KBM-7 (cell line): ENCODE results near the gene MAP4.

ENCODE experiments used
- DNase-seq: peaks from one replicate; pipeline ENCODE4 v3.0.0-alpha.2; 2015
- in situ Hi-C: fragments of 300-500 bp; cut with MboI; formaldehyde crosslinking; loops from 2 replicates; pipeline ENCODE4 v1.14.3; 2020; ENCODE audit warnings: low sequenced_read_pairs, low pct_unique_long_range_greater_than_20kb, mixed read lengths

The MAP4 gene

DNA sequence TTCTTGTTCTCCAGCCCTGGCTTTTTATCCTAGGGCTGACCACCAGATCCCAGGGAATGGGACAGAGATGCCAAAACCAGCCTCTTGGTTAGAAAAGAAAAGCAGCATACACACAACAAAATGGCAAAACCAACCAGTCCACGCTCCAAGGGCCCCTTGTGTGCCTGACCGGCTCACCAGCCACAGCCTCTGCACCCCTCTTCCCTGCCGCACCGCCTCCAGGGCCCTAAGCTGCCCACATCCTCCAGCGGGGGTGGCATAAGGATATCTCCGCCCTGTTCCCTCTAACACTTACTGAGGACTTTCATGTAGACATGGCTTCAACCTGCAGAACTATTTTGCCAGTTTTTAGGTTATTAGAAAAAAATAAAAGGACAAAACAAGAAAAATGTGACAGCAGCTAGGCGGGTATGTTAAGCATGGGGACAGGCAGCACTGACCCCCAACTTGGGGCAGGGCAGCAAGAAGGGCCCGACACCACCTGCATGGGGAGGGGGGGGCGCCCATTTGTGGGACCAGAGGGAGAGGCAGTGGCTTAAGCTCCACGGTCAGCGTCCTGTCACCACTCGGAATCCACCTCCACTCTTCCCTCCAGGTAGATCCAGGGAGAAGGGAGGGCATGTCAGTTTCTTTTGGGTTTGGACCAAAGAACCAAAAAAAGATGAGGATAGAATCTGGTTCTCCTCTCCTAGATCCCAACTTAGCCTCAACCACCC lies 164.2 kb downstream of the MAP4 start:
- DNase-seq = no peak
- in situ Hi-C loops = no loop called here

DNA sequence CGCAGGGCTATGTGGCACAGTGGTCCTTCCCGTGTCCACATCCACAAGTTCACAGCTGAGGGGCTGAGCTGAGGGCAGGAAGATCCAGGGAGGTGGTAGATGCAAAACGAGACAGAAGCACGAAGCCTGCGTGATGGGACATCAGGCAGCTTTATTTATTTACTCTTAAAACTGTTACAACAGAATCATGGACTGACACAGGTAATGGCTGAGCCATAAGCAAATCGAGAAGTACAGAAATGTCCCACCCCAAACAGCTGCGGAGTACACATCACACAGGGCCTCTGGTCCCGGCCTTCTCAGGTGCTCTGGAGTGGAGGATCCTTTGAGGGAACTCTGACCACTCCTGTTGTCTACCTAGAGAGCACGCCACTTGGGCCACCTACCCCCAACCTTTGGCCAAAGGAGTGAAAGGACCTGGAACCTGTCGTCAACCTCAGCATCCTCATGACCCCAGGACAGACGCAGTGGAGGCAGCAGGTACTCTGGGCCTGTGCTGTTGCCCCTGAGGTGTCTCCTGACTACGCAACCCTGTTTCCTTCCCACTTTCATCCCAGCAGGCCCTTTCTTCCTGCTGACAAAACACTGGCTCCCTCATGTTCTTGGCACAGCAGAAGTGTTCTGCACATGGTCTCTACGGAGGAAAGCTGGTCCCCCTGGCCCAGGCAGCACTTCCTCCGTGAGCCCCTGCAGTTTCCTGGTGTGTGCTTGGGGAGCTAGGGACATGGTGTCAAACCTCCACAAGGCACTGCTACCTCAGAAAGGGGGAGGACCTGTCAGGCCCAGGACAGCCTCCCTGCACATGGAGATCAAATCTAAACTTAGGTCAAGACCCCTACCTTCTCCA lies 165.4 kb downstream of the MAP4 start:
- in situ Hi-C loops = no loop called here
- DNase-seq = peak; percentile 14

DNA sequence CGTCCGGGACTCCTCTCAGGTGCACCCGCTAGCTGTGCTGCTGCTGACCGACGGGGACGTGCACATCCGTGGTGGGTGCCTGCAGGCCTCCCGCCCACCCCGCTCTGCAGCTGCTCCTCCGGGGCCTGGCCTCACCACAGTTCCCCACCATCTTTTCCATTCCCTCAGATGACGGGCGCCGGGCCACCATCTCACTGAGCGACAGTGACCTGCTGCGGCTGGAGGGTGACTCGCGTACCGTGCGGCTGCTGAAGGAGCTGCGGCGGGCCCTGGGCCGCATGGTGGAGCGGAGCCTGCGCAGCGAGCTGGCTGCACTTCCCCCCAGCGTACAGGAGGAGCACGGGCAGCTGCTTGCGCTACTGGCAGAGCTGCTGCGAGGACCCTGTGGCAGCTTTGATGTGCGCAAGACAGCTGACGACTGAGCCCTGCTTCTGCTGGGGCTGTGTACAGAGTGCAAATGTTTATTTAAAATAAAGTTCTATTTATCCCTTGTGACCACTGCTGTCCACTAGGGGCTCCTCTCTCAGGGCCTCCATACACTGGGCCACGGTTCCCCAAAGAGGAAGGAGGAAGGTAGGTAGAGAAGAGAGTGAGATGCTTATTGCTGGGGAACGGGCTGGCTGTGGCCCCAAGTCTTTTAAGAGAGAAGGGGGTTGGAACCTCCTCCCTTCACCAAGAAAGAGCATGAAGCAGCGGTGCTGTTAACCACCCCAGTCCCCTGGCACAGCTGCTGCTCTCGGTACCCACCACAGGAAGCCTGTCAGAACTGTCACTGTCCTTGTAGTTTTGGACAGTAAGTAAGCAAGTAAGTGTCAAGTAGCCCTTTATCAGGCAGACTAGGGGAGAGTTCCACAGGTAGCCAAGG lies 166.3 kb downstream of the MAP4 start:
- in situ Hi-C loops = loop anchor here (25.0 kb wide), 1 partner anchor 312 kb away; no protein-coding TSS in a partner anchor
- peak; percentile 33 for DNase-seq

DNA sequence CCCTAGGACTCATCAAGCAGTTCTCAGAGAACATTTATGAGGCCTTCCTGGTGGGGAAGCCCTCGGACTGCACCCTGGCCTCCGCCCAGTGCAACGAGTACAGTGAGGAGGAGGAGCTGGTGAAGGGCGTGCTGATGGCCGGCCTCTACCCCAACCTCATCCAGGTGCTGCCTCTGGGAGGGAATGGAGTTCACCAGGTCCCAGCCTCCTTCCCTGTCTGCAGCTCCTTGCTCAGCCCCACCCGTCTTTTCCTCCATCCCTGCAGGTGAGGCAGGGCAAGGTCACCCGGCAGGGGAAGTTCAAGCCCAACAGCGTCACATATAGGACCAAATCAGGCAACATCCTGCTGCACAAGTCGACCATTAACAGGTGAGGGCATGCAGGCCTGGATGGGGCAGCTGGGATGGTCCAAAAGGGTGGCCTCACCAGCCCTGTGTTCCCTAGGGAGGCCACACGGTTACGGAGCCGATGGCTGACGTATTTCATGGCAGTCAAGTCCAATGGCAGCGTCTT lies 167.0 kb downstream of the MAP4 start:
- in situ Hi-C loops = loop anchor here (25.0 kb wide), 1 partner anchor 313 kb away; no protein-coding TSS in a partner anchor
- DNase-seq = no peak

DNA sequence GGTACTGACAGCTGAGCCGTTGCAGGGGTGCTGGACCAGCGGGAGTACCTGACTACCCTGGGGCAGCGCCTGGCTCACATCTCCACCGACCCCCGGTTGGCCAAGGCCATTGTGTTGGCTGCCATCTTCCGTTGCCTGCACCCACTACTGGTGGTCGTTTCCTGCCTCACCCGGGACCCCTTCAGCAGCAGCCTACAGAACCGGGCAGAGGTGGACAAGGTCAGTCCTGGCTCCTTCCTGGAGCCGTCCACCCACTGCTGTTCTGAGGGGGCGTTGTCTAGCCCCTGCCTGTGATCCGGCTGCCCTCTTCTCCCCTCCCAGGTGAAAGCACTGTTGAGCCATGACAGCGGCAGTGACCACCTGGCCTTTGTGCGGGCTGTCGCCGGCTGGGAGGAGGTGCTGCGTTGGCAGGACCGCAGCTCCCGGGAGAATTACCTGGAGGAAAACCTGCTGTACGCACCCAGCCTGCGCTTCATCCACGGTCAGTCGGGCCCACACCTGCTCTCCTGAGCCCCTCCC lies 167.6 kb downstream of the MAP4 start:
- DNase-seq = no peak

DNA sequence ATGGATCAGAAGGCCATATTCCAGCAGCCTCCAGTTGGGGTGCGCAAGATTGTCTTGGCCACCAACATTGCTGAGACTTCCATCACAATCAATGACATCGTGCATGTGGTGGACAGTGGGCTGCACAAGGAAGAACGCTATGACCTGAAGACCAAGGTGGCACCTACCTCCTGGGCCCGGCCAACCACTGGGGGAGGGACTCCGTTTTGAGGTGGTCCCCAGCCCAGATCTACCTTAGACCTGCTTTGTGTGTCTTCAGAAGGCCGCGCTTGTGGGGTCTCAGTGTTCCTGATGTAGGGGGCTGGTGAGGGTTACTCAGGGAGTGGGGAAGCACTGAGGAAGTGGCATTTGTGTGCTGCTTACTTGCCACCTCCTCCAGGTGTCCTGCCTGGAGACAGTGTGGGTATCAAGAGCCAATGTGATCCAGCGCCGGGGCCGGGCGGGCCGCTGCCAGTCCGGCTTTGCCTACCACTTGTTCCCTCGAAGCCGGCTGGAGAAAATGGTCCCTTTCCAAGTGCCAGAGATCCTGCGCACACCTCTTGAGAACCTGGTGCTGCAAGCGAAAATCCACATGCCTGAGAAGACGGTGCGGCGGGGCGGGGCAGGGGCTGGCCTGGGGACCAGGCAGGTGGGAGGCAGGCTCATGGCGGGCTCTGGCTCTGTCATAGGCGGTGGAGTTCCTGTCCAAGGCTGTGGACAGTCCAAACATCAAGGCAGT lies 168.3 kb downstream of the MAP4 start:
- no peak for DNase-seq
- in situ Hi-C loops = loop anchor here (25.0 kb wide), 1 partner anchor 314 kb away; no protein-coding TSS in a partner anchor

More for the DNA sequence above, 167.6 kb downstream of the MAP4 start:
- in situ Hi-C loops = loop anchor here (25.0 kb wide), 1 partner anchor 314 kb away; no protein-coding TSS in a partner anchor

DNA sequence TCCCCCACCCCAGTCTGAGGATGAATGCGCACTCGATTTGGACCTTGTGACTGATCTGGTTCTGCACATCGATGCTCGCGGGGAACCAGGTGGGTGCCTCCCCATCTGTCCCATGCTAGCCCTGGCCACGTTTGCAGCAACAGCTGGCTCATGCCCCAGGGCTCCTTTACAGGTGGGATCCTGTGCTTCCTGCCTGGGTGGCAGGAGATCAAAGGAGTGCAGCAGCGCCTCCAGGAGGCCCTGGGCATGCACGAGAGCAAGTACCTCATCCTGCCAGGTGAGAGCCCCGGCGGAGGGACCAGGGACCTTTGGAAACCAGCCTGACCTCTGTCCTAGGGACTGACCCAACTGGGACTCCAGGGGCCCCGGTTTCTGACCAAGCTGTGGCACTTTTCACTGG lies 169.0 kb downstream of the MAP4 start:
- in situ Hi-C loops = loop anchor here (25.0 kb wide), 1 partner anchor 315 kb away; no protein-coding TSS in a partner anchor
- DNase-seq = no peak

DNA sequence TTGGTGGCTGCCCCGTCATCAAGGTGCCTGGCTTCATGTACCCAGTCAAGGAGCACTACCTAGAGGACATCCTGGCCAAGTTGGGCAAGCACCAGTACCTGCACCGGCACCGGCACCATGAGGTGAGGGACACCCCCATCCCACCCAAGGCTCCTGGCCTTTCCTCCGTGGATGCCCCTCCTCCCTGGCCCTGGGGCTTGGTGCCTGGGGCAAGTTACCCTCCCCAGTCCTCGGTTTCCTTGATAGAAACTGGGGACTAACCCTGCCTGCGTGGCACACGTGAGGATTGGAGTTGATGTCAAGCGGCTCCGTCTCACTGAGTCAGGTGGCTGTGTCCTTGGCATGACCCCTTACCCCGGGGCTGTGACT lies 169.4 kb downstream of the MAP4 start:
- in situ Hi-C loops = loop anchor here (25.0 kb wide), 1 partner anchor 315 kb away; no protein-coding TSS in a partner anchor
- DNase-seq = no peak

DNA sequence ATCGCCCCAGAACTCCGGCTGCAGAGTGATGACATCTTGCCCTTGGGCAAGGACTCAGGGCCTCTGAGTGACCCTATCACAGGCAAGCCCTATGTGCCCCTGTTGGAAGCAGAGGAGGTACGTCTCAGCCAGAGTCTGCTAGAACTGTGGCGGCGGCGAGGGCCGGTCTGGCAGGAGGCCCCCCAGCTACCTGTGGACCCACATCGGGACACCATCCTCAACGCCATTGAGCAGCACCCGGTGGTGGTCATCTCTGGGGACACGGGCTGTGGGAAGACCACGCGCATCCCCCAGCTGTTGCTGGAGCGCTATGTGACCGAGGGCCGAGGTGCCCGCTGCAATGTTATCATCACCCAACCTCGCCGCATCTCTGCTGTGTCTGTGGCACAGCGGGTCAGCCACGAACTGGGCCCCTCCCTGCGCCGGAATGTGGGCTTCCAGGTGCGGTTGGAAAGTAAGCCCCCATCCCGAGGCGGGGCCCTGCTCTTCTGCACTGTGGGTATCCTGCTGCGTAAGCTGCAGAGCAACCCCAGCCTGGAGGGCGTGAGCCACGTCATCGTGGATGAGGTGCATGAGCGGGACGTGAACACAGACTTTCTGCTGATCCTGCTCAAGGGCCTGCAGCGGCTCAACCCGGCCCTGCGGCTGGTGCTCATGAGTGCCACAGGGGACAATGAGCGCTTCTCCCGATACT lies 169.9 kb downstream of the MAP4 start:
- in situ Hi-C loops = loop anchor here (25.0 kb wide), 1 partner anchor 316 kb away; no protein-coding TSS in a partner anchor
- no peak for DNase-seq

DNA sequence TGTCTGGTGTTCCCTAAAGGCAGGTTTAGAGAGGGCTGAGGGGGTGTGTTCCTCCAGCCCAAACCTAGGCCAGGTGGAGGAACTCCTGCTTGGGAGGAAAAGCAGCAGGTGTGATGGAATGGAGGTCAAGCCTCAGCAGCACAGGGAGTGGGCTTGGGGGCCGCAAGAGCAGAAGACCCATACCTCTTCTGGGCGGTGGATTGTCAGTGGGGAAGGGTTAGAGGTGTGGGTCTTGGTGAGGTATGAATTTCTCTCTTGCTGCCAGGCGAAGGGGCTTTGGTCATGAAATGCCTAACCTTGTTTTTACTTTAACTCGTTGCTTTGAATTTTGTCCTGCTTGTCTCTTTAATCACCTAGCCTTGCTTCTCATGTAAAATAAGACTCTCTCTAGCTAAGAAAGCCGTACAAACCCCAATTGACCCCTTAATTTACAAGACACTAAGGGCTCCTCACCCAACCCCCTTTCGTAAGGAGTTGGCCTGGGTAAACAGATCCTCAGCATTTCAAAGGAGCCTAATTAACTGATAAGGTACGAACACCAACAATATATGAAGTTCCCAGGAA lies 174.3 kb downstream of the MAP4 start:
- no peak for DNase-seq
- in situ Hi-C loops = loop anchor here (25.0 kb wide), 1 partner anchor 320 kb away; no protein-coding TSS in a partner anchor

DNA sequence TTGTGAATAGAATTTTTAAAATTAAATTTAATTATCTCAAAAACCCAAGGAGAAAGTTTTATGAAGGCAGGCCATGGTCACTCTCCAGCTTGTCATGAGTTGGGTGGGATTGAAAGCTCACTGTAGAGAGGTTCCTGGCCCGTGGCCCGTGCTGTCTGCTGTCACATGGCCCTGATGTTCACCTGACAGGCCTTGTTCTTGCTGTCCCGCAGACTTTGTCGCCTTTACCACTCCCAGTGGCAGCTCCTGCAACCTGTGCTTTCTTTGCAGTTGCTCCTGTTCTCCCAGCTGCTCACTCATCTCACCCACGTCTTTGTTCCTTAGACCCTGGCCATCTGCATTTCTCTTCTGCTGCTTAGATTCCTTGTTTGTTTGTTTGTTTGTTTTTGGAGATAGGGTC lies 177.7 kb downstream of the MAP4 start:
- in situ Hi-C loops = loop anchor here (25.0 kb wide), 1 partner anchor 324 kb away; no protein-coding TSS in a partner anchor
- no peak for DNase-seq

DNA sequence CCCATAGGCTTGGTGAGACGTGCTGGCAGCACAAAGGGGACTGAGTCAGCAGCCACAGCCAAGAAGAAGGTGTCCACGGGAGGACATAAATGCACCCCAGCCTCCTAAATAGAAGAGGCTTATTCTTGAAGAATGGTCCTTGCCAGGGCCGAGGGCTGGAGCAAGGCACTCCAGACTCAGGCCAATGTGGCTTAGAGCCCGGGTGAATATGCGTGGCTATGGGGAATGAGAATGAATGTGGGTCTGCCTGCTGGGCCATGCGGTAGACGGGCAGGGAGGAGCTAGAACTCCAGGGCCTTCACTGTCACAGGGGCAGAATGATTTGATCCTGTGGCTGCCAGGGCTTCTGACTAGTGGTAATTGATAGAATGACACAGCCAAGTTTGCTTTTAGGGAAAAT lies 179.2 kb downstream of the MAP4 start:
- no peak for DNase-seq
- in situ Hi-C loops = loop anchor here (25.0 kb wide), 1 partner anchor 325 kb away; no protein-coding TSS in a partner anchor

DNA sequence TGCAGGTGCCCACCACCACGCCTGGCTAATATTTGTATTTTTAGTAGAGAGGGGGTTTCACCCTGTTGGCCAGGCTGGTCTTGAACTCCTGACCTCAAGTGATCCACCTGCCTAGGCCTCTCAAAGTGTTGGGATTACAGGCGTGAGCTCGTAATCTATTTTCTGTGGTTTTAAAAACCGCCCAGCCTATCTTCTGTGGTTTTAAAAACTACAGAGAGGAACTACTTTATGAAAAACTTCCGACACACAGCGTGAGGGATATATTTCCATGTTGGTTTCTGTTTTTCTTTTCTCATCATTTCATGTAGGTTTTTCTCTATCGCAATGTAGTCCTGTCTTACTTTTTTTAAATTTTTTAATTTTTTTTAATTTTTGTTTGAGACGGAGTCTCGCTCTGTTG lies 186.7 kb downstream of the MAP4 start:
- in situ Hi-C loops = loop anchor here (25.0 kb wide), 1 partner anchor 333 kb away; no protein-coding TSS in a partner anchor
- DNase-seq = peak; percentile 63

DNA sequence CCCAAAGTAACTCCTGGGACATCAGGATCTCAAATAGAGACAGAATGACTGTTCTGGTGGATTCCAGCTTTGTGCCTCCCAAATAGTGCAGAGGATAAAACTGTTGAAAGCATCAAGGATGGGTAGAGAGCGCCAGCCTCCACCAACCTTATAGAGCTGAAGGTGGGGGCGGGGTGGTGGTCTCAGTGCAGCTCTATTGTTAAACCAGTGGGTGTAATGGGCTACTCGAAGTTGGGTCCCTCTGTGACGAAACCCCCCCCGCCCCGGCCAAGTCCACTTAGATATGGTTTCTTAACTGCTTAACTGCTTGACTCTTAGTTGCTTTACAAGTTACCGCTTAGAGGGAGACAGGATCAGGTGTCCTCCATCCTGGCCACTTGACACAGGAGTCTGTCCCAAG lies 190.6 kb downstream of the MAP4 start:
- in situ Hi-C loops = loop anchor here (25.0 kb wide), 1 partner anchor 337 kb away; no protein-coding TSS in a partner anchor
- DNase-seq = peak; percentile 16

DNA sequence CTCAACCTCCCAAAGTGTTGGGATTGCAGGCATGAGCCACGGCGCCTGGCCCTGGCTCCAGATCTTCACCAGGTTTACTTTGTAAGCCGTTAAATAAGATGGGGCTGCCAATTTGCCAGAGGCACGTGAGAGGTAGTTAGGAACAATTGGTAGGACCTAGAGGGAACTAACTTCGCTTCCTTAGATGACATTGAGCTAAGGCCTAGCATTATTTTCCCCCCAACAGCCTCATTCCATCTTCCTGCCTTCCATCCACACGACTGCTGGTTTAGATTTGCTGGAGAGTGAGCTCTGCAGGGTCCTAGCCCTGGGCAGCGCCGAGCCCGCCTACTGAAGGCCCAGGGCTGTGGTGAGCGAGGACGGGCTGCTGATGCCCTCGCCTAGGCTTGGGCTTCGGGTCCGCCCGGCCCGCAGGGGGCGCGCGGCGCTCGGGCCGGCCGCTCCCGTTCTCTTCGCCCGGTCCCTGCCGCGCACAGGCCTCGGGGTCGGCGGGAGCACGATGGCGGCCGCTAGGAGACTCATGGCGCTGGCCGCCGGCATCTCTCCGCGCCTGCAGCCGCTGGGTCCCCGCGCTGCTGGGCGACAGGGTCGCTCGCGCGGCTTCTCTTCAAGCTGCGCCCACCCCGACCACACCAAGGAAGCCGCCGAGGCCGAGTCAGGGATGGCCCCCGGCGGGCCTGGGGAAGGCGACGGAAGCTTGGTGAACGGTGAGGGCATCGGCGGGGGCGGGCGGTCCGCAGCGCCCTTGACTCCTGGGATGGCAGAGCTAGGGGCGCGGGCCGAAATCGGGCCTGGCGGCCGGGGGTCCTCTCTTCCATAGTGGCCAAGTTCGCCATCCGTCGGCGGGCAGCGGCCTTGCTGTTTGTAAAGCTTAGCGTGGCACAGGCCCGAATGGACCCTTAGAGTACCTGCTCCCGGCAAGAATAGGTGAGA lies 191.4 kb downstream of the MAP4 start:
- DNase-seq = peak; percentile 88
- in situ Hi-C loops = loop anchor here (25.0 kb wide), 1 partner anchor 337 kb away; no protein-coding TSS in a partner anchor

DNA sequence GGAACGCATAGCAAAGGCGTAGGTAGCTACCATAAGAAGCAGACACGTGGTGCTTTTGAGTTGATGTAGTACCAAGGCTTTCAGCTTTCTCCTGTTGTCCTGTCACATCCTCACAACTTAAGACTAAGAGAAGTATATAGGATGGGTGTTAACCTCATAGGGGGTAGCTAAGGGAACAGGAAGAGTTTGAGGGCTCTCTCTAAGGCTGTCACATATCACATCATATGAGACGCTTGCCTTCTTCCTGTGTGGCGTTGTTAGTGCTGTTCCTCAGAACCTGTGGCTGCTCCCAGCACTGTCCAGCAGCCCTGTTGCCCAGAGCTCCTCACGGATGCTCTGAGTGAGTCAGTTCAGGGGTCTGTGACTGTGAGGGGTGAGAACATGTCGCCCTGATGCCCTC lies 198.6 kb downstream of the MAP4 start:
- in situ Hi-C loops = no loop called here
- DNase-seq = no peak
